Endothelial cell of umbilical vein (primary cell): ENCODE data around the gene C7orf25. TPM values are rescaled to one million over a fixed set of nuclear protein-coding genes. Genes with fewer than 3 reads are reported as not detected.

Source experiments
- BruUV-seq: library from RNA; stranded (reverse); fragments of 400-500 nt; replicated peaks from 2 replicates; lab custom pipeline; 2021; lab: Mats Ljungman, UMichigan
- CTCF ChIA-PET: fragments of 300-600, 350-600 bp; sonication (Branson Sonifier 250); formaldehyde crosslinking; loops from one replicate; lab custom pipeline; 2021; ENCODE audit warnings: antibody characterized with exemption, inconsistent platforms; lab: Charles Lee
- POLR2A ChIA-PET: fragments of 300-600, 350-600 bp; sonication (Branson Sonifier 250); formaldehyde crosslinking; loops from one replicate; lab custom pipeline; 2021; ENCODE audit warnings: antibody characterized with exemption, inconsistent platforms; lab: Charles Lee
- DNase-seq: peaks from one replicate; pipeline ENCODE4 v3.0.0-alpha.2; 2011; ENCODE audit warnings: low read depth, low spot score
- FAIRE-seq: peaks from 2 replicates; lab custom pipeline; 2011; peaks lifted over from hg19 to GRCh38; lab: Jason Lieb, UNC
- H2AFZ ChIP-seq: 2 replicates; pipeline ENCODE4 v1.6.0; 2012; ENCODE audit warnings: low read depth, low read length, control low read depth, inconsistent platforms
- H3K27ac ChIP-seq: 2 replicates; pipeline ENCODE4 v1.5.1; 2011; ENCODE audit warnings: low read depth, mild to moderate bottlenecking, control low read depth, low read length, moderate library complexity; ENCODE audit not compliant: insufficient read depth
- H3K27me3 ChIP-seq, 2 experiments: 2 replicates each; pipeline versions ENCODE4 v1.6.0 to v1.6.1; 2011; ENCODE audit warnings: low read length in 2 of 2, mixed read lengths in 1 of 2; ENCODE audit not compliant: control insufficient read depth in 2 of 2, insufficient read depth in 2 of 2
- H3K36me3 ChIP-seq, 2 experiments: 2 replicates in 1 of 2; 3 replicates in 1 of 2; pipeline ENCODE4 v1.5.1; 2011; ENCODE audit warnings: low read length in 2 of 2, mild to moderate bottlenecking in 1 of 2, moderate library complexity in 1 of 2; ENCODE audit not compliant: control insufficient read depth in 2 of 2, insufficient read depth in 2 of 2; ENCODE audit errors: extremely low read depth in 1 of 2
- H3K4me1 ChIP-seq: 3 replicates; pipeline ENCODE4 v1.5.1; 2011; ENCODE audit warnings: mild to moderate bottlenecking, low read length; ENCODE audit not compliant: control insufficient read depth, insufficient read depth; ENCODE audit errors: extremely low read depth
- H3K4me2 ChIP-seq: 2 replicates; pipeline ENCODE4 v1.6.1; 2011; ENCODE audit warnings: low read length, control low read depth, mixed read lengths; ENCODE audit not compliant: insufficient read depth
- H3K4me3 ChIP-seq, 3 experiments: fragments of 200-600 bp in 1 of 3; sonication (generic), shearing (Covaris generic) in 1 of 3; replicated peaks in 1 of 3; 2 replicates each; pipeline ENCODE4 v1.5.1; 2011 to 2016; ENCODE audit warnings: control low read depth in 3 of 3, low read length in 3 of 3, mild to moderate bottlenecking in 2 of 3, inconsistent platforms in 1 of 3, low read depth in 1 of 3, moderate library complexity in 1 of 3; ENCODE audit not compliant: insufficient read depth in 1 of 3
- H3K79me2 ChIP-seq: 2 replicates; pipeline ENCODE4 v1.6.0; 2012; ENCODE audit warnings: low read length, inconsistent platforms; ENCODE audit not compliant: control insufficient read depth, insufficient read depth
- H3K9ac ChIP-seq: replicated peaks from 2 replicates; pipeline ENCODE3; 2011; ENCODE audit warnings: low read length, control low read depth; ENCODE audit not compliant: insufficient read depth; ENCODE audit errors: extremely low read depth
- H3K9me1 ChIP-seq: replicated peaks from 3 replicates; pipeline ENCODE4 v1.6.0; 2011; ENCODE audit warnings: mild to moderate bottlenecking, low read length; ENCODE audit not compliant: control insufficient read depth, insufficient read depth; ENCODE audit errors: extremely low read depth
- H3K9me3 ChIP-seq: replicated peaks from 2 replicates; pipeline ENCODE4 v1.5.1; 2012; ENCODE audit warnings: low read length, inconsistent platforms; ENCODE audit not compliant: control insufficient read depth, insufficient read depth
- H4K20me1 ChIP-seq: replicated peaks from 2 replicates; pipeline ENCODE3; 2011; ENCODE audit warnings: mild to moderate bottlenecking, low read length; ENCODE audit not compliant: control insufficient read depth, insufficient read depth; ENCODE audit errors: extremely low read depth
- CTCF ChIP-seq, 2 donors: IDR thresholded peaks; 1 replicate in 1 of 2; 2 replicates in 1 of 2; pipeline ENCODE4 v1.5.1; 2011; ENCODE audit warnings: low read length in 2 of 2, mild to moderate bottlenecking in 2 of 2, moderate library complexity in 2 of 2, control low read depth in 1 of 2, inconsistent platforms in 1 of 2, low read depth in 1 of 2; ENCODE audit not compliant: insufficient read depth in 1 of 2; ENCODE audit errors: extremely low read depth in 1 of 2
- EZH2 ChIP-seq: IDR thresholded peaks from 2 replicates; pipeline ENCODE4 v1.6.1; 2012; ENCODE audit warnings: borderline replicate concordance, low read depth, mild to moderate bottlenecking, moderate library complexity, low read length, inconsistent platforms; ENCODE audit not compliant: severe bottlenecking
- GATA2 ChIP-seq: IDR thresholded peaks from 2 replicates; pipeline ENCODE4 v1.7.0; 2011; ENCODE audit warnings: low read depth, mild to moderate bottlenecking, moderate library complexity, mixed read lengths, low read length; ENCODE audit not compliant: insufficient read length, insufficient read depth
- JUN ChIP-seq: IDR thresholded peaks from 2 replicates; pipeline ENCODE4 v1.6.1; 2011; ENCODE audit warnings: borderline replicate concordance, low read depth; ENCODE audit not compliant: insufficient read length, insufficient read depth
- MAX ChIP-seq: IDR thresholded peaks from 2 replicates; pipeline ENCODE4 v1.6.1; 2011; ENCODE audit not compliant: insufficient read depth, insufficient read length
- MYC ChIP-seq: IDR thresholded peaks from one replicate; pipeline ENCODE4 v1.6.1; 2011; ENCODE audit warnings: mild to moderate bottlenecking, low read depth, low read length
- POLR2A ChIP-seq: IDR thresholded peaks from 2 replicates; pipeline ENCODE4 v1.6.1; 2012; ENCODE audit warnings: low read depth, mild to moderate bottlenecking, control low read depth, low read length
- POLR2AphosphoS5 ChIP-seq: IDR thresholded peaks from 2 replicates; pipeline ENCODE4 v1.6.1; 2012; ENCODE audit warnings: low read depth, mild to moderate bottlenecking, control low read depth, low read length, moderate library complexity; ENCODE audit not compliant: insufficient read depth
- dilution Hi-C: fragments of 300-500 bp; cut with MboI; formaldehyde crosslinking; loops from one replicate; pipeline ENCODE4 v1.15.0; 2019; ENCODE audit warnings: low sequenced_read_pairs; ENCODE audit not compliant: extremely low pct_ligation_motif_present
- intact Hi-C: fragments of 100-400 bp; cut with micrococcal nuclease; formaldehyde crosslinking; loops from one replicate; pipeline ENCODE4 v1.10.0; 2022
- polyA plus RNA-seq, 4 experiments: library from polyadenylated mRNA; depleted of rRNA in 3 of 4; stranded (reverse) in 3 of 4; unstranded in 1 of 4; fragments of >200 nt; gene quantifications; 2 replicates each; pipeline versions ENCODE4 v1.2.1 to v1.2.3, GENCODE V29; 2011 to 2012; ENCODE audit warnings: missing spikeins in 1 of 4
- total RNA-seq: library from RNA; stranded (reverse); gene quantifications from 2 replicates; pipeline ENCODE4 v1.2.3, GENCODE V29; 2021

Gene C7orf25
- total and polyA plus RNA-seq, 2 donors (not counting 3 experiments of a cell fraction or from before 2014, with no cell fraction given): 1.4 to 4.5 TPM

- H3K27me3 ChIP-seq: peaks cover 0 to 4% of the 10 kb centered on the region in 2 experiments
- no peak overlapping the region for H3K27ac ChIP-seq
- no peak overlapping the region for H3K9ac ChIP-seq
- H3K79me2 ChIP-seq: no peaks in the 10 kb centered on the region
- intact Hi-C loops (no loop called here), dilution Hi-C loops (no loop called here)
- BruUV-seq: no TSS peak
- DNase-seq: no peak
- TF ChIP-seq POLR2AphosphoS5 (no peak), JUN (no peak), EZH2 (no peak), CTCF (IDR thresholded peaks at IDR 0.05; ENCODE audit: extremely low read depth in 1 of 2, insufficient read depth in 1 of 2, low read depth in 1 of 2, low read length in 2 of 2) (no peak), MYC (no peak), MAX (no peak), POLR2A (no peak), GATA2 (no peak)
- H3K4me1 ChIP-seq: no peaks in the 10 kb centered on the region
- H3K4me2 ChIP-seq: no peak overlapping the region
- CTCF ChIA-PET: interaction anchor here (1.1 to 2.2 kb wide), 2 partner anchors 9 to 20 kb away, joined by 4 to 10 read pairs; no protein-coding TSS in a partner anchor
- H2AFZ ChIP-seq: no peak overlapping the region
- no peaks in the 10 kb centered on the region for H4K20me1 ChIP-seq
- POLR2A ChIA-PET: no interaction called here
- H3K36me3 ChIP-seq: no peaks in the 10 kb centered on the region
- FAIRE-seq: no peak
- no peak overlapping the region for H3K4me3 ChIP-seq
- H3K9me1 ChIP-seq: no peaks in the 10 kb centered on the region
- no peaks in the 10 kb centered on the region for H3K9me3 ChIP-seq
Measured at GRCh38 chr7:42960762-42961161, 48.9 kb upstream of the C7orf25 start.
